Left lobe of liver (tissue), 2 donors: ENCODE measurements around the gene LYPD1. TPM values are rescaled to one million over a fixed set of nuclear protein-coding genes. Genes with fewer than 3 reads are reported as not detected.
"Not testable (repeated sequence)": the region's sequence is repeated elsewhere in the genome, so short reads cannot be mapped to it uniquely, and the experiment has no call there.

Experiments
- ATAC-seq: fragments of 200-7000 bp; cut with Tn5 transposase; one replicate; pipeline ENCODE4 v1.9.1; 2020; ENCODE audit warnings: mild to moderate bottlenecking, moderate library complexity
- DNase-seq: peaks from one replicate; pipeline ENCODE4 v3.0.0-alpha.2; 2020; ENCODE audit warnings: low spot score
- total RNA-seq: library from RNA; stranded (reverse); gene quantifications from one replicate; pipeline ENCODE4 v1.2.1, GENCODE V29; 2021
- donor health status: DM: no; HTN: no; CAD: no; lungs with moderate emphysema.
- donor health status: DM: no; HTN: yes; CAD: no.

LYPD1 gene, protein sequence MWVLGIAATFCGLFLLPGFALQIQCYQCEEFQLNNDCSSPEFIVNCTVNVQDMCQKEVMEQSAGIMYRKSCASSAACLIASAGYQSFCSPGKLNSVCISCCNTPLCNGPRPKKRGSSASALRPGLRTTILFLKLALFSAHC
- total RNA-seq = 0.40 TPM

DNA sequence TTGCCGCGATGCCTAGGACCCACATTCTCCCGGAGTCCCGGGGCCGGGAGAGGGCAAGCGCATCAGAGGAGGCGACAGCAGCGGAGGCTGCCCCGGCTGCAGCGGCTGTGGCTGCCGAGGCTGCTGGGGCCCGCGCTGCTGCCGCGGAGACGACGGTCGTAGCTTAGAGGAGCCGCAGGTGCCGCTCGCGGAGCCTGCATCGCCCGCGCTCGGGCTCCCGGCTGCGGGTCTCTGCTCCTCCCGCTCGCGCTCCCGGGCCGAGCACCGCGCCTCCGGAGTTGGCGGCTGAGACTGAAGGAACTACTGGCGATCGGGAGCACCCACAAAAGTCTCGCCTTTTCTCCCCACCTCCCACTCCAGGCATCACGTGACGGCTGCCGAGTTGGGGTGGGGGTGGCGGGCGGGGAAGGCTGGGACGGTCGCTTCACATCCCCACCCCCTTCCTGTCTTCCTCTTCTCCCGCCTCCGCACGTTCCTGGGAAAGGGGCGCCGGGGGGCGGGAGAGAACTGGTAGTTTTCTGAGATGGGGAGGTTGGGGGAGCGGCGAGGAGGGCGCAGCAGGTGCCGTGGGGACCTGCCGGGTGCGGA lies at the start of gene LYPD1:
LYPD1 (minus strand) TSS at position 298 of the 588 bp plus-strand sequence; CDS start at position 25, 273 bp downstream.
- peak; percentile 75 for ATAC-seq
- no peak for DNase-seq

DNA sequence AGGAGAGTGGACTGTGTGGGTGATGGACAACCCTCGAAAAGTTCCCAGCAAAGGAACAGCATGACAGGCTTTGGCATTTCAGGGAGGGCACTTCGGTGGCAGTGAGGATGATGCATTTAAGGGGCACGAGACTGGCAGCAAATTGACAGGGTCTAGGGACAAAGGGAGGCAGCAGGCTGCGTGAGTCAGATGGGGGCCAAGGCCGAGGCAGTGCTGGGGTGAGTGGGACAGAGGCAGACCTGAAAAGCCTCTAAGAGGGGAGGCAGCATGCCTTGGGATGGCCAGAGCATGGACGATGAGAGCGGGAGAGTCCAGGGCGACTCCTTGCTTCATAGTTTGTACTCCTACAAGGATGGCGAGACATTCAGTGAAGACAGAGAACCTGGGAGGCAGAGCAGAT lies 49.5 kb upstream of the LYPD1 start:
- DNase-seq = no peak
- no peak for ATAC-seq

DNA sequence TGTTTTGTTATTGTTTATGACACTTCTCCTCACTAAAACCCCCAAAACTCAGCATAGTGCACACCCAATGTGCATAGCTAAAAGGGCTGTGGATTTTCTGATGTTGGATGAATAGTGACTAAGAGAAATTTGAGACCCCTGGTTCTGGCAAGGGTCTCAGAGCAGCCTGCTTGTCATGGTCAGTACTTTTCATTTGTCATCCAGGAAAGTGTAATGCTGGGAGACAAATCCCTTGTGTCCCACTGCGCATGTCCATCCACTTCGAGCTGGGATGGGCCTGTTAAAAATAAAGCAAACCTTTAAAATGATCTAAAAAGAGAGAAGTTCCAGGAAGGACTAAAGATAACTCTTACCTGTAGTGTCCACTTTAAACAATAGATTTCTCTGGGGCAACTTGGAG lies 46.9 kb upstream of the LYPD1 start:
- ATAC-seq (no peak), DNase-seq (no peak)

DNA sequence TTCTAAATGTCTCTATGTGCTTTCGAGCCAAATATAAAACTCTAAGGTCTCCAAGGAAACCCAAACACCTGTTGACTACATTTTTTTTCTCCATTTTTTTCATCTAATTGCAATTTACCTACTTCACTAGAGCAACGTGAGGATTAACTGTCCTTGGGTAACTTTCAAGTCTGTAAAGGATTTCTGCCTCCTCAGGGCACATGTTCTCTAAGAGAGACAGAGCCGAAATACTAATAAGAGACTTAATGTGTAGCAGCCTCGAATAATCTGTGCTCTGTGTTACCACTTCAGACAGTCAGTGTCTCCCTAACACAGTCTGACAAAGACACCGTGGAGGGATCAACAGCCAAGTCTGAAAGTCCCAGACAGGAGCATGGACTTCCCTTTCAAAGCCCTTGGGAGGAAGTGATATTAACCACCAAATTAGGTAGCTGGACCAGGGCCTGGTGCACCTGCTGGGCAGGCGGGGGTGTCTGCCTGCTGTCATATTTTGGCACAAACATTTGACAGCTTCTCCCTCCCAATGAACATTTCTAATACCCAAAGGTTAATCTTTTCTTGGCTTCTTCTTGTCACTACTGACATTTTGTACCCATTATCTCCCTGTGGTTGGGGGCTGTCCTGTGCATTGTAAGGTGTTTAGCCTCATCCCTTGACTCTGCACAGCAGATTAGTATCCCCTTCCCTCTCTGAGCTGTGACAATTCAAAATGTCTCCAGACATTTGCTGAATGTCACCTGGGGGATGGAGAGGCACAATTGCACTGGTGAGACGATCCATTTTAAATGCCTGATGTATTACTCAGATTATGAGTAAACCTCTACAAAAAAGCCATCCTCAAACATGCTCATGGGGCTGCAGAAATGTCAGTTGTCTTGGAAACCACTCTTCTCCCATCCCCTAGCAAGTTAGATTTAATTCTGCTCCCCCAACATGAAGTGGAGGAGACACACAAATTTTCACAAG lies 45.7 kb upstream of the LYPD1 start:
- no peak for ATAC-seq

DNA sequence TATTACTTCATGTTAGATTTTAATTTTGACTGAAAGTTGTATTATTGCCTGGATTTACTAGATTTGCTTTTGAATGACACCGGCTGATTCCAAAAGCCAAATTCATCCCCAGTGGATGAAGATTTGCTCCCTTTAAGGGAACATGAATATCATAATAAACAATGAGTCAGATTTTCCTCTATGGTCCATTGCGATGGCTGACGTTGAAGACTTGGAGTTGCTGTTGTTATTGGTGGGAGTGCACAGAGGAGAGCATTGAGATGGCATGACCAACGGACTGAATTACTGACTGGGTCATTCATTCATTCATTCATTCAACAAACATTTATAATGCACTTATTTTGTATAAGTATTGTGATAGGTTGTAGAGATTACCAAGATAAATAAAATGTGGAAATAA lies 33.4 kb upstream of the LYPD1 start:
- no peak for DNase-seq

More for the DNA sequence above, 45.7 kb upstream of the LYPD1 start:
- no peak for DNase-seq

DNA sequence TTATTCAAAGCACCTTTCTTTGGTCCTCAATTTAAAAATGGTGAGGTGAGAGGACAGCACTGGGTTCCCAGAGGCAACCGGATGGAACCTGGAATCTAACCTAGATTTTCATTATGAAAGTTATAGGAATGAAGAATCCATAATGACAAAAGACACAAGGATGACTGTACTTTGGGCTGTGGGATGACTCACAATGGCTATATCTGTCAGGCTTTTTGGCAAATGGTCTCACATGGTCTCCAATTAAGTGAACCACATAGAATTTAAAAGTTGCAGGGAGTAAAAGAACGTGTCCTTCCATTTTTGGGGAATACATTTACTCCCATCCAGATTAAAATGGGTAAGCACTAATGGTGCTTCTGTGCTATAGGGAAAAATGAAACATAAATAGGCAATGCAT lies 31.8 kb upstream of the LYPD1 start:
- ATAC-seq (no peak), DNase-seq (no peak)

More for the DNA sequence above, 33.4 kb upstream of the LYPD1 start:
- no peak for ATAC-seq

DNA sequence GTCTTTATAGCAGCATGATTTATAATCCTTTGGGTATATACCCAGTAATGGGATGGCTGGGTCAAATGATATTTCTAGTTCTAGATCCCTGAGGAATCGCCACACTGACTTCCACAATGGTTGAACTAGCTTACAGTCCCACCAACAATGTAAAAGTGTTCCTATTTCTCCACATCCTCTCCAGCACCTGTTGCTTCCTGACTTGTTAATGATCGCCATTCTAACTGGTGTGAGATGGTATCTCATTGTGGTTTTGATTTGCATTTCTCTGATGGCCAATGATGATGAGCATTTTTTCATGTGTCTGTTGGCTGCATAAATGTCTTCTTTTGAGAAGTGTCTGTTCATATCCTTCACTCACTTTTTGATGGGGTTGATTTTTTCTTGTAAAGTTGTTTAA lies 29.8 kb upstream of the LYPD1 start:
- ATAC-seq, DNase-seq: not testable (repeated sequence)

DNA sequence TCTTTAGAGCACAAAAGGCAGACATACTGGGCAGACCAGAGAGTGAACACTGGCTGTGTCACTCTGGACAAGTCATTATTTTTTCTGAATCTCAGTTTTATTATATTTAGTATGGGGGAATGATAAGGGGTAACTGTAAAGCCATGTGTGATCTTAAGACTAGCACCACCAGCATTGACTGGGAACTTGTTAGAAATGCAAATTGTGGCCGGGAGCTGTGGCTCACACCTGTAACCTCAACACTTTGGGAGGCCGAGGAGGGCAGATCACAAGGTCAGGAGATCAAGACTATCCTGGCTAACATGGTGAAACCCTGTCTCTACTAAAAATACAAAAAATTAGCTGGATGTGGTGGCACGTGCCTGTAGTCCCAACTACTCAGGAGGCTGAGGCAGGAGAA lies 28.3 kb upstream of the LYPD1 start:
- DNase-seq, ATAC-seq: not testable (repeated sequence)

DNA sequence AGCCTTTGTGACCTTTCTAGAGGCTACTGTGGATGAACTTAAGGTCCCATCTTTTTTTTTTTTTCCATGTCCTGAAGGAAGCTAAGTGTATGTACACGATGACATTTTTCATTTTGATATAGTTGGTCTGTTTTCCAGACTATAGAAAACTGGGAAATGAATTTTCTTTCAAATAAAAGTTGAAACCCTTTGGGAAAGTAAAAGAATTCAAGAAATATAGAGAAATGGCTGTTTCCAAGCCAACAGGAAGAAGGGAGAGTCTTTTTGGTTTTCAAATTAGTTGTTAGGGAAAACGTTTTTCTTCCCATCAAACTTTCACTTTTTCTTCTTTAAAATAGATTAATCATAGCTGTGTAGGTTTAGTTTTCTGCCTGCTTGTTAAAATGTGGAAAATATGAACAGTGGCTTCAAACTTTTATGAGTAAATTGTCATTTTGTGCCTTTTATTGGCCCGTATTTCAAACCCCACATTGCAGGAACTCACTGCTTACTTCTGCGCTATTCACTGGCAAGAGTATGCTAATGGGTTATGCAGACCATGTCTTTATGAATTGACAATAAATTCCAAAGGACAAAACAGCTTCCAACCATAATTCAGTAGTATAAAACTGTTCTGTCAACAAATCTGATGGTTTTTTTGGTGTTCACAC lies 27.7 kb upstream of the LYPD1 start:
- DNase-seq (no peak), ATAC-seq (no peak)

DNA sequence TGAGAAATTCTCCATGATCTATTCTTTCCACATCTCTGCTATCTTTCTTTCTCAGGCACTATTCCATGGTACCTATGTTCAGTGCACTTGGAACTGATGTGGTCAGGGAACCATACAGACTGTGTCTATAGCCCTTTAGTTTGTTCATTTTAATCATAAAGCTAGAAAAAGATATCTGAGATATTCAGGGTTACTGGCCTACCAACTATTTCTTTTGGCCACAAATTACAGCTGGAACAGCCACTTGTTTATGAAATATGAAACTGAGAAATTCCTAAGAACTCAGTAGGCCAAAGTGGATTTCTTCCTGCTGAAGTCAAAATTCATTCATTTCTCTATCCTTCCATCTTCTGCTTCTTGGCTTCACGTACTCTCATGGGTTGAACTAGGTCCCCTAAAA lies 22.8 kb upstream of the LYPD1 start:
- no peak for DNase-seq

DNA sequence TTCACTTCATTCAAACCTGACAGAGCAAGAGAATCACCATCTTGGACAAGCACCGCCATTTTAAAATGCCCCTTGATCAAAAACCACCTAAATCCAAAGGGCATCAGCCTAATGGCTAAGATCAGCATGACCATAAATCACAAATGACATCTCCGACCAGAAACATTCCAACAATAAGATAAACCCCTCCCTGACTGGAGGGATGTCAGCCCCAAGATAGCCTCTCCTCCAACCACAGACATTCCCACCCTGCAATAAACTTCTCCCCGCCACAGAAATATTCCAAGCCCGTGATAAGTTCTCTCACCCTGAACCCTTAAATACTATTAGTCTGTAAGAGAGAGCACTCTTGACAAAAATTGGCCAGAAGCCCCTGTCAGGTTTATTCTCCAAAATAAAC lies 21.6 kb upstream of the LYPD1 start:
- DNase-seq = no peak

More for the DNA sequence above, 22.8 kb upstream of the LYPD1 start:
- ATAC-seq = no peak

DNA sequence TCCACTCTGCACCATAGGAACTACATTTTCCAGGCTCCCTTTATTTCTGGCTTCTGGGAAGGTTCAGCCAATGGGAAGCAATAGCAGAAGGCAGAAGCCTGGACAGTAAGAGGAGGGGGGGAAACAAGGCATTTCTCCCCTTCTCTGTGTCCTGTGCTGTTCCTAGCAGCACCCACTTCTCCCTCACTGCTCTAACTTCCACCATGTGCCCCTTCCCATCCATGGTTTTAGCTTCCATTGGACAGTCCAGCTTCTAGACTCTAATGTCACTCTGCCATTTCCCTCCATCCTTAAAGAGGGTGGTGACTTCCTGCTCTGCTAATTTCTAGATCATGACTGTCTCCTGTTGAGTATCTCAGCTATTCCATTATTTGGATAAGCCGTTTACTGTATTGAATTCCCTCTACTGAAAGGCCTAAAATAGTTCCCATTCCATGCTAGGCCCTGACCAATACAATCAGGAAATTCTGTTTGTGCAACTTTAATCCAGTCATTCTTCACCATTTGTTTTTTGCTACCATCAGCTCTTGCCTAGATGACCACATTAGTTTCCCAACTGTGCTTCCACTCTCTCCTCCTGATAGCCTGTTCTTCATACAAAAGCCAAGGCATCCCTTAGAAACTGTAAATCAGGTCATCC lies 20.8 kb upstream of the LYPD1 start:
- no peak for ATAC-seq
- no peak for DNase-seq

More for the DNA sequence above, 21.6 kb upstream of the LYPD1 start:
- ATAC-seq = no peak

DNA sequence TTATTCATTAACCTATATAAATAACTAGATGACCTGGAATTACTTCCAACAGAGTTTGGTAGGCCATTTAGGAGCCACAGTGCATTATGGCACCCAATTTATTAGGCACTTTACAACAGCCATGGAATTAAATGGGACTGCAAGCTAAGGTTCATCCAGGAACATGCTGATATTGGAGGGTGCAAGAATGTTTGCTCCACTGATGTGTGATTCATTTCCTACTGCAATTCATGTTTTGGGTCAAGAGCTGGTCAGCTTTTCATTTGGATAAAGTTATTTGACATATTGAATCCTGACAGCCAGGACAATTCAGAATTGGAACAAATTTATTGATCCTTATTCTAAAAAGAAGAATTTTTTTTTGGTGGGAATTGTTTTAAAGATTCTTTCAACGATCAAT lies 11.8 kb upstream of the LYPD1 start:
- DNase-seq = no peak
- ATAC-seq = no peak

DNA sequence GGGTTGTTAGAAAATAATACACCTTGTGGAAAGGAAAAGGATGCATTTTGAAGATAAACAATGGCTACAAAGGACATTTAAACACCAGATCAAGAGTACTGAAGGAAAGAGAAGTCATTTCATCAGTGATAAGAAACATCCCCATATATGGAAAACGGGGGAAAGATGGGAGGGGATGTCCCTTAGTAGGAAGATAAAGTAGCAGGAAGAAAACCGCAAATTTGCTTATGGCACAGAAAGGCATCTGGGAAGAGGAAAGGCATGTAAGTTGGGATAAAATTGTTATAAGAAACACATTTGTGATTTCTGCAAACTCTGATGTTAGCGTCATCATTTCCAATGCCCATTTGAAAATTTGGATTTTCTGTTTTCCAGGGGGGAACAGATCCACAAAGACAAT lies 10.5 kb upstream of the LYPD1 start:
- ATAC-seq (no peak), DNase-seq (no peak)

DNA sequence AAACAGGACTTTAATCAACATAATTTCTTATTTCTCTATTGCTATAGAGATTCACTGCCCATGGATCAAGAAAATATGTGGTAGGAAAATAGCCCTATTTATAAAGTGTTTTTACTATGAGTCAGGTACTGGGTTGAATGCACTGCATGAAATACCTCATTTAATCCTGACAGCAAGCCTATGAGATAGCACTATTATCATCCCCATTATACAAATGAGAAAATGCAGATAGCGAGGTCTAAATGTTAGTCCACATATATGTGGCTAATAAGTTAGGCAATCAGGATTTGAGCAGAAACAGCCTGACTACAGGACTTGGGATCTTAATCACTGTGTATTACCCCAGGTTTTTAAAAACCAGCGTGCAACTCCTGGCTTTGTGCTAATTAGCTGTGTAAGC lies 8.5 kb upstream of the LYPD1 start:
- no peak for ATAC-seq
- no peak for DNase-seq

DNA sequence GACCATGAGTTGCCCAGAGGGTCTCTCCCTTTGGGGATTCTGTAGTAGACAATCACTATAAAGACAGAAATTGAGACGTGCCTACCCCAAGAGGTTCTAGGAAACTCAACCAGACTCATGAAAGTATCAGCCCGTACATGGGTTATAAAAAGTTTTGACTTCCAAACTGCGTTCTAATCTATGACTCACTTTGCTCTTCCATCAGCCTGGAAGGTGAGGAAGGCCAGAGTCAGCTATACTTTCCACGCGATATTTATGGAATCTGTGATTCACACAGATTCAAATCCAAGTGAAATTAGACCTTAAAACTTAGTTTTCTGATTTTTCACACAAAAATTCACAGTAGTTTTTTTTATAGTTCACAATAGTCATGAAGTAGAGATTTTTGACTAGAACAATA lies 7.7 kb upstream of the LYPD1 start:
- ATAC-seq = no peak
- no peak for DNase-seq

DNA sequence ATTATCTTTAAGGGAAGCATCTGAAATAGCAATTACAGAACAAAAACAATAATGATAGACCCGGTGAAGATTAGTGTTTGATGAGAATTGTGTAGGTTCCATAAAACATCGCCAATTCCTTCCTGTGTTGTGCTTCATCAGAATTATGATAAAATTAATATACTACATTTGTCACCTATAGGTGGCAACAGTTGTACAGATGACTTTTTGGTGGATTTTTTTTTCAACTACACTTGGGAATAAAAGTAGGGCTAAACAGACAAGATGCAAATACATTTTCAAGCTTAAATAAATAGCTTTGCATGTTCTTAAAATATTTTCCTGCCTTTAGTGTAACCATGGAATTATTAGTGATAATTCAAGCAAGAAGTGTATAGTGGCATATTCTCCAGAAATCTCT lies 7.0 kb upstream of the LYPD1 start:
- ATAC-seq = no peak
- no peak for DNase-seq

DNA sequence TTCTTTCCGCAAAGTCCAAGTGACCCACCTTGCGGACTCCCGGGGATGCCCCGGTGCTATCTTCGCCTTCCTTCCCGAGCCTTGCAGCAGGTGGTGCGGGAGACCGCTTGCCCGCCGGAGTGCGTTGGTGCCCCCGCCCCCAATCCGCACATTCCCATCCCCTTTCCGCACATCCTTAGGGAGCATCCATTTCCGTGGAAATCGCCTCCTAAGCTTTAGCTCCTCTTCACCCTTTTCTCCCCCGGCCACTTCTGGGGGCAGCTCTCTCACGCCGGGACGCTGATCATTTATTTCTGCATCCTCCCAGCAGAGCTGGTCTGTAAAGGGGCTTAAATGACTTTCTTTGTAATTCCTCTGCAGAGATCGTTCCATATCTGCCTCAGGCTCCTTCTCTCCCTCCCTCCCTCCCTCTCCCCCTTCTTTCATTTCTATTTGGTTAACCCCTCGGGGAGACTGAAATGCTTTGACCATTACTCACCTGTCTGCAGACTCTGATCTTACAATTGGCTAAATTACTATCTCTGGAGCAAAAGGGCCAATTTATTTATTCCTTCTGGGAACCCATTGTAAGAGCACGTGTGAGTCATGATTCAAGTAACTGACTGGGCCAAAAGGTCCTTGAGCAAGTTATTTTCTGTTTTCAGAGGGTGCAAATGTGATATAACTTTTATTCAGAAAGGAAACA lies 1.3 kb upstream of the LYPD1 start:
- no peak for DNase-seq
- no peak for ATAC-seq

DNA sequence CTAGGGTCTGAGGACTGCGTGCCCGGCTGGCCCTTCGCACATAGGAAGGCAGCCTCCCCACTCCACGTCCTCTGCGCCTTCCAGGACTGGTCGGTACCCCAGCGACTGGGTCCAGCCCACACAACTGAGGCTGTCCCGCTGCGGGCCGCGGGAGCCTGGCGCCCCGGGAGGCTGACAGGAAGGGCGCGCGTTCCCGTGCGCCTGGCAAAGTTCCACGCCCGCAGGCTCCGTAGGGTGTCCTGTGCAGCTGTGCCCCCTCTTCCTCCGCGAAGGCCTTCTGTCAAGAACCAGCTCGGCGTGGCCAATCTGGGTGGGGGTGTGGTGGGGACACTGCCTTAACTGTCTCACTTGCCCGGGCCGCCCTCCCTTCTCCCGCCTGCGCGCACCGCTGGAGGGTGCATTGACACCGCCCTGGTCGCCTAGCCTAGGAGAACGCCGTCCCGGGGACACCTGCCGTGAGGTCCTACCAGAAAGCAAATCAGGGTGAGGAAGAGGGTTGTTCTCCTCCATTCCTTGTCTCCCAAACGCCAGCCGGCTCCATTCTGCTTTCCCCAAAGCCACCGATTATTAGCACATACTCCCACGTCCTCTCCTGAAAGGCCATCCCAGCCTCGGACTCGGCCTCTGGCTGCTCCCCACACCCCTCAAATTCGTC lies 618 bp upstream of the LYPD1 start:
- peak; percentile 80 for ATAC-seq
- DNase-seq = peak; percentile 49
